Hepatic stellate cell (primary cell): Measurements from ENCODE around the gene TGM4.

Source experiments
- DNase-seq: peaks from one replicate; pipeline ENCODE4 v3.0.0; 2011; ENCODE audit warnings: low spot score

Gene TGM4

GRCh38 chr3:44880284-44880683 lies 5.9 kb downstream of the TGM4 start:
- no peak for DNase-seq

GRCh38 chr3:44883213-44883955 lies 9.0 kb downstream of the TGM4 start:
- no peak for DNase-seq

GRCh38 chr3:44883999-44884431 lies 9.6 kb downstream of the TGM4 start:
- peak; percentile 68 for DNase-seq

- DNase-seq: peak; percentile 96
Measured at GRCh38 chr3:44885618-44886017, 11.2 kb downstream of the TGM4 start.

GRCh38 chr3:44886561-44886960 lies 12.2 kb downstream of the TGM4 start:
- no peak for DNase-seq

GRCh38 chr3:44887101-44887500 lies 12.7 kb downstream of the TGM4 start:
- DNase-seq: no peak

- DNase-seq: no peak
Measured at GRCh38 chr3:44890258-44890657, 15.8 kb downstream of the TGM4 start.

GRCh38 chr3:44890852-44891251 lies 16.4 kb downstream of the TGM4 start:
- DNase-seq: no peak

GRCh38 chr3:44892689-44893088 lies 18.3 kb downstream of the TGM4 start:
- no peak for DNase-seq

- DNase-seq: peak; percentile 70
Measured at GRCh38 chr3:44893097-44893496, 18.7 kb downstream of the TGM4 start.

GRCh38 chr3:44894485-44894884 lies 20.1 kb downstream of the TGM4 start:
- peak; percentile 31 for DNase-seq

- DNase-seq: no peak
Measured at GRCh38 chr3:44896440-44896839, 22.0 kb downstream of the TGM4 start.

GRCh38 chr3:44899683-44900367 lies 25.4 kb downstream of the TGM4 start:
- DNase-seq: no peak

- no peak for DNase-seq
Measured at GRCh38 chr3:44902628-44903027, 28.2 kb downstream of the TGM4 start.

- no peak for DNase-seq
Measured at GRCh38 chr3:44903314-44903713, 28.9 kb downstream of the TGM4 start.

- DNase-seq: no peak
Measured at GRCh38 chr3:44903751-44904150, 29.3 kb downstream of the TGM4 start.

GRCh38 chr3:44905446-44906157 lies 31.2 kb downstream of the TGM4 start:
- DNase-seq: no peak

GRCh38 chr3:44906997-44907396 lies 32.6 kb downstream of the TGM4 start:
- DNase-seq: no peak

- DNase-seq: no peak
Measured at GRCh38 chr3:44907612-44908011, 33.2 kb downstream of the TGM4 start.

GRCh38 chr3:44909063-44909462 lies 34.7 kb downstream of the TGM4 start:
- DNase-seq: no peak

- DNase-seq: no peak
Measured at GRCh38 chr3:44910693-44911092, 36.3 kb downstream of the TGM4 start.

- peak; percentile 82 for DNase-seq
Measured at GRCh38 chr3:44913868-44914468, 39.6 kb downstream of the TGM4 start.

- DNase-seq: peak; percentile 44
Measured at GRCh38 chr3:44914936-44915335, 40.5 kb downstream of the TGM4 start.
